ENCODE data around the gene CCDC93. TPM values are rescaled to one million over a fixed set of nuclear protein-coding genes. Genes with fewer than 3 reads are reported as not detected.
"Not testable (repeated sequence)": the region's sequence is repeated elsewhere in the genome, so short reads cannot be mapped to it uniquely, and the experiment has no call there.

The CCDC93 gene
- total RNA-seq, 2 experiments from 2014 or later = 26.2 to 39.5 TPM

DNA sequence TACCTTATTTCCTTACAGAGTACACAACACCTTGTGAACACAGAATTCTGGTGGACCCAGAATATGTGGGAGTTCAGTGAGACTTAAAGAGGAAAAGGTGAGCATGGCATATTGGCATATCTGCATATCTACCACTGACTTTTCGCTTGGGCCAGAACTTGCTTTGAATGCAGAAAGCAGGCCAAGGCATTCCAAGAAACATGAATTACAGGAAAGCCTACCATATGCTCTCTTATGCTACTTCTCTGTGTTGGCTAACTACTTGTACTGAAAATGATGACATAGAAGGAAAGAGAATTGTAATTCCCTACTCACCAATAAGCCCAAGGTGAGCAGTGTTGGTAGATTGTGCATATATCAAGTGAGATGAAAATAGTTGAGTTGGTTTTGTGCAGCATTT lies 31.4 kb upstream of the CCDC93 start:
- CTCF ChIA-PET = interaction anchor here (0.5 to 2.6 kb wide), 9 partner anchors 11 to 1485 kb away, joined by 3 to 13 read pairs (median 4); no protein-coding TSS in a partner anchor
- intact Hi-C loops (cut with DNase I, micrococcal nuclease) = loop anchor here (2.0 to 10.0 kb wide), 5 partner anchors 44 to 812 kb away; partner anchors contain the start of gene INSIG2 (in 1 of the 2)
- Mint-ChIP-seq H3K4me1 (peaks cover 2% of the 10 kb centered on the region), H3K27ac (no peak overlapping the region), H3K9me3 (ENCODE audit: low read depth) (no peaks in the 10 kb centered on the region), H3K4me3 (no peak overlapping the region), H3K27me3 (peaks cover 46% of the 10 kb centered on the region), H3K36me3 (ENCODE audit: low read depth) (no peaks in the 10 kb centered on the region)
- POLR2A ChIA-PET = no interaction called here
- no peak for ATAC-seq
- no peak for DNase-seq

DNA sequence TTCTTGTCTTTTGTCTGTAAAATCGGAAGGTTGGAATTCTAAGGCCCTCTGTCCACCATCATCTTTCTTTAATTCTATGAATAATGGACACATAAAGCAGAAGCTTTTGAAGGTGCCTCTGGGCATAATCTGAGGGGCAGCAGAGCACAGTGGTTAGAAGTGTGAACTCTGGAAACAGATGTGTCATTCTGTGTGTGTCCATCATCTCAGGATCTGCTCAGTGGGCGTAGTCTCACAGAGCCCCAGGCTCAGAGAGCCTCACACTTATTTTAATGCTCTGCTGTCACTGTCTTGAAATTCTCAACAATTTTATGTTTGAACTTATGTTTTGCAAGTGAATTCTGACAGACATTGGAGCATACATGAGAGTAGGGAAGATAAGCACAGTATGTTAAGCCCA lies 31.0 kb upstream of the CCDC93 start:
- H3K9me3 Mint-ChIP-seq (ENCODE audit: low read depth) = no peaks in the 10 kb centered on the region
- intact Hi-C loops (cut with DNase I, micrococcal nuclease) = loop anchor here (2.0 to 10.0 kb wide), 5 partner anchors 44 to 812 kb away; partner anchors contain the start of gene INSIG2 (in 1 of the 2)
- H3K27me3 Mint-ChIP-seq = peaks cover 44% of the 10 kb centered on the region
- peak overlapping the region; percentile 49 for H3K27ac Mint-ChIP-seq
- ATAC-seq (peak; percentile 58), DNase-seq (no peak)
- ChIA-PET CTCF (interaction anchor here (1.1 to 1.5 kb wide), 3 partner anchors 12 to 25 kb away, joined by 3 to 5 read pairs (median 4); no protein-coding TSS in a partner anchor), POLR2A (no interaction called here)
- no peak overlapping the region for H3K4me3 Mint-ChIP-seq
- no peaks in the 10 kb centered on the region for H3K36me3 Mint-ChIP-seq (ENCODE audit: low read depth)
- peaks cover 2% of the 10 kb centered on the region for H3K4me1 Mint-ChIP-seq

DNA sequence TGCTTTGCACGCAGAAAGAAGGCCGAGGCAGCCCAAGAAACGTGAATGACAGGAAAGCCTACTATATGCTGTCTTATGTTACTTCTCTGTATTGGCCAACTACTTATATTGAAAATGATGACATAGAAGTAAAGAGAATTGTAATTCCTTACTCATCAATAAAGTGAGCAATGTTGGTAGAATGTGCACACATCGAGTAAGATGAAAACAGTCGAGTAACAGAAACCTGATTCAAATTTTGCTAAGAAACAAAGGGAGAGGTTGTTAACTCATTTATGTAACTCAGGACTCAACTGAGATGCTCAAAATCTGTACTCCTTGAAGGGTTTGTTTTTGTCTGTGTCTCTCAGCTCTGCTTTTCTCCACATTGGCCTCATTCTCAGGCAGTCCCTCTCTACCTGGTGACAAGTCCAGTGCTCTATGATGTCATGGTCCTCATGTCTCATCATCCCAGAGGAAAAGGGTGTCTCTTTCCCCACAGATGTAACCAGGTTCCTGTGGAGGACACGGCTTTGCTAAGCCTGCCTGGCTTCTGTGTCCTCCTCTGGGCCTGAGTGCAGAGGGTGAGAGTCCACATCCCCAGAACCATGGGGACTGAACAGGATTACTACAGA lies 30.3 kb upstream of the CCDC93 start:
- Mint-ChIP-seq H3K9me3 (ENCODE audit: low read depth) (no peaks in the 10 kb centered on the region), H3K4me1 (peaks cover 2% of the 10 kb centered on the region), H3K27ac (peak overlapping the region; percentile 49), H3K36me3 (ENCODE audit: low read depth) (no peaks in the 10 kb centered on the region), H3K4me3 (no peak overlapping the region), H3K27me3 (peaks cover 45% of the 10 kb centered on the region)
- ChIA-PET CTCF (interaction anchor here (1.1 to 1.5 kb wide), 3 partner anchors 11 to 26 kb away, joined by 3 to 5 read pairs (median 4); no protein-coding TSS in a partner anchor), POLR2A (no interaction called here)
- intact Hi-C loops (cut with DNase I, micrococcal nuclease) = loop anchor here (2.0 to 10.0 kb wide), 2 partner anchors 45 to 341 kb away; partner anchors contain the start of gene INSIG2 (in 1 of the 2)
- peak; percentile 79 for ATAC-seq
- no peak for DNase-seq

DNA sequence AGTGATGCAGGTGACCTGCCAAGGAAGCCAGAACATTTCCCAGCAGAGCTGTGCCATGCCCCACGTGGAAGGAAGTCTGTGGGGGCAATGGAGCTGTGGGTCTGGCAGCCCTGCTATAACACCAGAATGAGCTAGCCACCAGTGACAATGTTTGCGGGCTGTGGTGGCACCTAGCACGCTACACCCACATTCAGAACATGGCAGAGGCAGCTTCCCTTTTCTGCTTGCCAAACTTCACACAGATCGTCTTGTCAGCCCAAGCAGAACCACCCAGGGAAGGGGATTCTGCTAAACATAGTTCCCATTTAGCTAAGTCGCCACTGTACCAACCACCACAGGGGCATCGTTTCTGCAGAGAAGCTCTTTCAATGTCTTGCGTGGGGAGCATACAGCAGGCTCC lies 27.0 kb upstream of the CCDC93 start:
- POLR2A ChIA-PET = no interaction called here
- Mint-ChIP-seq H3K36me3 (ENCODE audit: low read depth) (no peaks in the 10 kb centered on the region), H3K4me1 (peaks cover 2% of the 10 kb centered on the region), H3K9me3 (ENCODE audit: low read depth) (peaks cover 5% of the 10 kb centered on the region), H3K4me3 (no peak overlapping the region), H3K27ac (no peak overlapping the region), H3K27me3 (peaks cover 51% of the 10 kb centered on the region)
- no peak for DNase-seq
- ATAC-seq = no peak
- intact Hi-C loops (cut with DNase I, micrococcal nuclease) = loop anchor here in 1 of 2 experiments (10.0 kb wide), 1 partner anchor 344 kb away; no protein-coding TSS in a partner anchor
- CTCF ChIA-PET = interaction anchor here (1.8 kb wide), 1 partner anchor 8 kb away, joined by 14 read pairs; no protein-coding TSS in a partner anchor

DNA sequence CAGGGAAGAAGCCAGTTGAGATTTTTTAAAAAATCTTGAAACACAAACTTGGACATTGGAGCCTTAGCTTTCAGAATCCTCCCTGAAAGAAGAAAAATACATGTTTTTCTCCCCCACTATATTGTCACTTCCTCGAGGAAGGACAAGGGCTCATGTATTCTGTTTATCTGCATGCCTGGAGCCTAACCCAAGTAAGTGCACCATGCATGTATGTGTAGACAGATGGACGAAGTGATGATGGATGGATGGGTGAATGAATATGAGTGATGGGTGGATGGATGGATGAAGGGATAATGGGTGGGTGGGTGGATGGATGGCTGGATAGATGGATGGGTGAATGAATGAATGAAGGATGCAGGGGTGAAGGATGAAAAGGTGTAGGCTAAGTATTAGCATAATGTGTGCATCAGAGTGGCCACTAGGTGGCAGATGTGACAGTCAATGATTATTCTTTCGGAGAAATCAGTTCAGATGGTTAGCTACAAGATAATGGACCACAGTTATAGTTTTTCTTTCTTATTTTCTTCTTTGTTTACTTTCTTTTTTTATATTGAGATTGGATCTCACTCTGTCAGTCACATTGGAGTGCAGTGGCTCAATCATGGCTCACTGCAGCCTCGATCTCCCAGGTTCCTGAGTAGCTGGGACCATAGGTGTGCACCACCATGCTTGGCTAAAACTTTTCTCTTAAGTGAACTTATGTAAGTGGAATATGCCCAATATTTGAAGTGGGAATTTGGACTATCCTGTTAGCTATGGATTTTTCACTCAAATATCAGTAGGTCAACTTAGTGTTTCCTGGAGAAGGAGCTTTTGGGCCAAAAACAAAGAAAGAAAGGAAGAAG lies 18.5 kb upstream of the CCDC93 start:
- peaks cover 9% of the 10 kb centered on the region for H3K9me3 Mint-ChIP-seq (ENCODE audit: low read depth)
- no peaks in the 10 kb centered on the region for H3K36me3 Mint-ChIP-seq (ENCODE audit: low read depth)
- H3K27ac Mint-ChIP-seq = no peak overlapping the region
- peaks cover 34% of the 10 kb centered on the region for H3K27me3 Mint-ChIP-seq
- no peaks in the 10 kb centered on the region for H3K4me1 Mint-ChIP-seq
- CTCF ChIA-PET = interaction anchor here (0.6 to 2.2 kb wide), 39 partner anchors 9 to 1643 kb away, joined by 3 to 14 read pairs (median 4); no protein-coding TSS in a partner anchor
- POLR2A ChIA-PET = interaction anchor here (0.6 kb wide), 2 partner anchors 71 to 186 kb away, joined by 3 to 10 read pairs; no protein-coding TSS in a partner anchor
- intact Hi-C loops (cut with DNase I, micrococcal nuclease) = loop anchor here (1.0 to 5.0 kb wide), 4 partner anchors 29 to 825 kb away; no protein-coding TSS in a partner anchor
- ATAC-seq = peak; percentile 83
- H3K4me3 Mint-ChIP-seq = no peak overlapping the region
- peak; percentile 65 for DNase-seq

DNA sequence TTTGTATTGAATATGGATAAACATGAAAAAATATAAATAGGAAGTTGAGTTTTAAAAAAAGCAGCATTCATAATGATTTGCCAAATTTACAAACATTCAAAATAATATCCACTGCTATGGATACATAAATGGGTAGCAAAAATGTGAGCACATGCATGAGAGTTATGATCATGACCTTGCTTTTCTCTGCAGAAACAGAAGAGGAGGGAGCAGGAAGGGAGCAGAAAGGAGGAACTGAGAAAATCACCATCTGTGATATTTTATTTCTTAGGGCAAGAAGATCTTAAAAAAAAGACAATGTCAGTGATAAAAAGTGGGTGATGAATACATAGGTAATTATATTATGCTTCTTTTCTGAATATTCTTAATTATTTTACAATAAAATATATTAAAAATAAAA lies 17.7 kb upstream of the CCDC93 start:
- H3K27ac Mint-ChIP-seq = no peak overlapping the region
- peaks cover 34% of the 10 kb centered on the region for H3K27me3 Mint-ChIP-seq
- H3K36me3 Mint-ChIP-seq (ENCODE audit: low read depth) = no peaks in the 10 kb centered on the region
- no peaks in the 10 kb centered on the region for H3K4me1 Mint-ChIP-seq
- DNase-seq = no peak
- ATAC-seq = no peak
- no peak overlapping the region for H3K4me3 Mint-ChIP-seq
- intact Hi-C loops (cut with DNase I, micrococcal nuclease) = loop anchor here (5.0 kb wide), 2 partner anchors 116 to 826 kb away; no protein-coding TSS in a partner anchor
- ChIA-PET POLR2A (no interaction called here), CTCF (interaction anchor here (0.6 to 2.2 kb wide), 8 partner anchors 13 to 144 kb away, joined by 3 to 13 read pairs (median 8); no protein-coding TSS in a partner anchor)
- H3K9me3 Mint-ChIP-seq (ENCODE audit: low read depth) = peaks cover 8% of the 10 kb centered on the region

DNA sequence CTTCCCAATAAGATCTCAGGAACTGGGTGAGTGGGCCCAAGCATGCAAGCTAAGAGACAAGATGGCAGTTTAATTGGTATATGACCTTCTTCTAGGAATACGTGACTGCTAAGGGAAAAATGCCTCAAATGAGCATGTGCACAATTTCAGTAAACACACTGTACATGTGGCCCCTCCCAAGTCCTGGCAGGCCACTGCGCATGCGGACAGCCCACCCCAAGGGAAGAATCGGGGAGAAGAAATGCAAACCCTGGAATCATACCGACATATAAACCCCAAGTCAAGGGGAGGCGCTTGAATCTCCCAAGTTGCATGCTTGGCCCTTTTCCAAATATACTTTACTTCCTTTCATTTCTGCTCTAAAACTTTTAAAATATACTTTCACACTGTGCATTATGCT lies 15.2 kb upstream of the CCDC93 start:
- no peak for DNase-seq
- Mint-ChIP-seq H3K9me3 (ENCODE audit: low read depth) (no peaks in the 10 kb centered on the region), H3K27ac (no peak overlapping the region), H3K4me3 (no peak overlapping the region), H3K4me1 (no peaks in the 10 kb centered on the region), H3K27me3 (peaks cover 21% of the 10 kb centered on the region), H3K36me3 (ENCODE audit: low read depth) (no peaks in the 10 kb centered on the region)
- no peak for ATAC-seq
- intact Hi-C loops (cut with DNase I, micrococcal nuclease) = no loop called here
- POLR2A ChIA-PET = no interaction called here
- CTCF ChIA-PET = interaction anchor here (0.6 to 0.9 kb wide), 4 partner anchors 21 to 854 kb away, joined by 3 to 4 read pairs (median 3); no protein-coding TSS in a partner anchor

DNA sequence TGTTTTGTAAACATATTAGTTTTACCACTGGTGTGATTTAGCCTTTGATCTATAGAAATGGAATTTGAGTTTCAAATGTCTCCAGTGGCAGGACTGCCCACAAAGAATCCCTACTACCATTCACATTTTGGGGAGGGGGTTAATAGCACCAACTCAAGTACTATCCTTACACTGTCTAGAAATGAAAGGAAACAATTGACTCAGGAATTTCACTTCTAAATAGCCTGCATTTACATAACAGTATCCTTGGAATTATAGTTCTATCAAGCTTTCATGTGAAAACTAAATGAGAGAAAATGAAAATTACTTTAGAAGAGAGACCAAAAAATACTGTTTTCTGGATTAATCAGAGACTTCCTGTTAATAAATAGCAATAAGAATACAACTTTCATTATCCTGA lies 7.5 kb upstream of the CCDC93 start:
- DNase-seq (no peak), ATAC-seq (no peak)
- no peaks in the 10 kb centered on the region for H3K9me3 Mint-ChIP-seq (ENCODE audit: low read depth)
- ChIA-PET CTCF (interaction anchor here (0.8 to 2.2 kb wide), 5 partner anchors 11 to 106 kb away, joined by 3 to 11 read pairs (median 4); no protein-coding TSS in a partner anchor), POLR2A (no interaction called here)
- H3K27ac Mint-ChIP-seq = no peak overlapping the region
- peaks cover 9% of the 10 kb centered on the region for H3K4me1 Mint-ChIP-seq
- no peak overlapping the region for H3K4me3 Mint-ChIP-seq
- intact Hi-C loops (cut with DNase I, micrococcal nuclease) = no loop called here
- H3K36me3 Mint-ChIP-seq (ENCODE audit: low read depth) = no peaks in the 10 kb centered on the region
- peaks cover 5% of the 10 kb centered on the region for H3K27me3 Mint-ChIP-seq

DNA sequence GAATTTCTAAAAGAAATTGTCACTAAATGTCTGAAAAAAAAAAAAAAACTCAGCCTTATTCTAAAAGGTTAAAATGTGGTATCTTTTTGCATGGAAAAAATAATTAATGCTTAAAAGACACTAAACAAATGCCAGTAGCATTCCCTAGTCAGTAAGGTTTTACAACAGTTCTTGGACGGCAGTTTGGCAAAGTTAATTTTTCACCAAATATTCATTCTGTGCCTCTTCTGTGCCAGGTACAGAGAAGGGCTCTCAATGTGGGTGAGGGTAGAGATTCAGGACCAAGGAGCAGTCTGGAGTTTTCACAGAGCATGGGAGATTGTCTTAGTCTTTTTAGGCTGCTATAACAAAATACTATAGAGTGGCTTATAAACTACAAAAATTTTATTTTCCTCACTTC lies 6.0 kb upstream of the CCDC93 start:
- peaks cover 5% of the 10 kb centered on the region for H3K27me3 Mint-ChIP-seq
- H3K4me3 Mint-ChIP-seq = no peak overlapping the region
- ChIA-PET CTCF (no interaction called here), POLR2A (no interaction called here)
- H3K36me3 Mint-ChIP-seq (ENCODE audit: low read depth) = no peaks in the 10 kb centered on the region
- no peaks in the 10 kb centered on the region for H3K9me3 Mint-ChIP-seq (ENCODE audit: low read depth)
- no peak overlapping the region for H3K27ac Mint-ChIP-seq
- H3K4me1 Mint-ChIP-seq = peaks cover 12% of the 10 kb centered on the region
- ATAC-seq (no peak), DNase-seq (no peak)
- intact Hi-C loops (cut with DNase I, micrococcal nuclease) = no loop called here

DNA sequence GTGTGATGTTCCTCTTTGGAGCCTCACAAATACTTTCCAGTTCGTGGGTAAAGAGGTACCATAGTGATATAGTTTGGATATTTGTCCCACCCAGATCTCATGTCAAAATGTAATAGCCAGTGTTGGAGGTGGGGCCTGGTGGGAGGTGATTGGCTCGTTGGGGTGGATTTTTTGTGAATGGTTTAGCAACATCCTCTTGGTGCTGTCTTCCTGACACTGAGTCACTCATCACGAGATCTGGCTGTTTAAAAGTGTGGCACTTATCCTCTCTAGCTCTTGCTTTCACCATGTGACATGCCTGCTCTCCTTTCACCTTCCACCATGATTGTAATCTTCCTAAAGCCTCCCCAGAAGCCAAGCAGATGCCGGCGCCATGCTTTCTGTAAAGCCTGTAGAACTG lies 3.0 kb upstream of the CCDC93 start:
- Mint-ChIP-seq H3K4me3 (no peak overlapping the region), H3K4me1 (peaks cover 27% of the 10 kb centered on the region), H3K27me3 (peaks cover 5% of the 10 kb centered on the region), H3K36me3 (ENCODE audit: low read depth) (no peaks in the 10 kb centered on the region), H3K9me3 (ENCODE audit: low read depth) (no peaks in the 10 kb centered on the region), H3K27ac (no peak overlapping the region)
- POLR2A ChIA-PET = no interaction called here
- intact Hi-C loops (cut with DNase I, micrococcal nuclease) = no loop called here
- ATAC-seq (peak; percentile 20), DNase-seq (peak; percentile 26)
- CTCF ChIA-PET = interaction anchor here (0.9 to 1.2 kb wide), 3 partner anchors 11 to 16 kb away, joined by 3 to 4 read pairs (median 3); no protein-coding TSS in a partner anchor

DNA sequence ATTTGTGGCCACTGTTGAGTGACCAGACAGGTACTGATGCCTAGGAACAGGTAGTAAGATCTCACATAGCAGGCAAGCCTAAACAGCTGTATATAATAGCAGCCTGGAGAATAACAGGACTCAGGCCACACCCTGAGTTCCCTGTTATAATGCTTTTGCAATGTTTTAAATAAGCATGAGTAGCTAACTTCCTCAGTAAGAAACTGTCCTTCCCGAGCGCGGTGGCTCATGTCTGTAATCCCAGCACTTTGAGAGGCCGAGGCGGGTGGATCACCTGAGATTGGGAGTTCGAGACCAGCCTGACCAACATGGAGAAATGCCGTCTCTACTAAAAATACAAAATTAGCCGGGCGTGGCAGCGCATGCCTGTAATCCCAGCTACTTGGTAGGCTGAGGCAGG lies 1.9 kb upstream of the CCDC93 start:
- ATAC-seq; H3K27me3 Mint-ChIP-seq; H3K4me3 Mint-ChIP-seq; H3K9me3 Mint-ChIP-seq (ENCODE audit: low read depth); intact Hi-C loops (cut with DNase I, micrococcal nuclease); DNase-seq; H3K36me3 Mint-ChIP-seq (ENCODE audit: low read depth); H3K27ac Mint-ChIP-seq: not testable (repeated sequence)
- H3K4me1 Mint-ChIP-seq = peaks cover 36% of the 10 kb centered on the region
- CTCF ChIA-PET = interaction anchor here (0.5 to 2.9 kb wide), 3 partner anchors 12 to 163 kb away, joined by 3 to 35 read pairs (median 4); no protein-coding TSS in a partner anchor
- POLR2A ChIA-PET = interaction anchor here (0.5 kb wide), 1 partner anchor 201 kb away, joined by 3 read pairs; the partner anchor contains the start of gene DDX18

Measured in activated CD4-positive, alpha-beta T cell treated with anti-CD3 and anti-CD28 coated beads for 36 hours (primary cell).